OCI-LY7 (cell line): ENCODE measurements around the gene ERICH6. TPM values are rescaled to one million over a fixed set of nuclear protein-coding genes. Genes with fewer than 3 reads are reported as not detected.

Source experiments
- BruUV-seq: library from RNA; stranded (reverse); fragments of 400-500 nt; replicated peaks from 2 replicates; lab custom pipeline; 2021; lab: Mats Ljungman, UMichigan
- CTCF ChIA-PET: fragments of 300-600 bp; sonication (Branson Sonifier 250); formaldehyde crosslinking; loops from one replicate; lab custom pipeline; 2022; ENCODE audit warnings: antibody characterized with exemption; ENCODE audit not compliant: unreplicated experiment; lab: Charles Lee
- POLR2A ChIA-PET: fragments of 300-600 bp; sonication (Branson Sonifier 250); formaldehyde crosslinking; loops from one replicate; lab custom pipeline; 2022; ENCODE audit warnings: antibody characterized with exemption; lab: Charles Lee
- DNase-seq: peaks from one replicate; pipeline ENCODE4 v3.0.0-alpha.2; 2015; ENCODE audit warnings: low spot score
- H2AFZ ChIP-seq: fragments of 200-600 bp; sonication (generic), shearing (Covaris generic); 2 replicates; pipeline ENCODE4 v1.6.1; 2014; ENCODE audit warnings: mild to moderate bottlenecking, antibody characterized with exemption, low read length, moderate library complexity
- H3K27ac ChIP-seq: fragments of 200-600 bp; sonication (generic); 2 replicates; pipeline ENCODE4 v1.5.1; 2014; ENCODE audit warnings: mixed run types, low read depth, mild to moderate bottlenecking, moderate library complexity, low read length, inconsistent platforms; ENCODE audit not compliant: poor library complexity, severe bottlenecking
- H3K36me3 ChIP-seq: fragments of 200-600 bp; sonication (generic); 2 replicates; pipeline ENCODE4 v1.6.1; 2014; ENCODE audit warnings: mild to moderate bottlenecking, antibody characterized with exemption, low read length, moderate library complexity, mixed read lengths; ENCODE audit not compliant: insufficient read depth
- H3K4me1 ChIP-seq: fragments of 200-600 bp; sonication (generic); 2 replicates; pipeline ENCODE4 v1.5.1; 2014; ENCODE audit warnings: mild to moderate bottlenecking, low read length; ENCODE audit not compliant: insufficient read depth, poor library complexity, severe bottlenecking
- H3K4me2 ChIP-seq: fragments of 200-600 bp; sonication (generic); 2 replicates; pipeline ENCODE4 v1.6.1; 2014; ENCODE audit warnings: mild to moderate bottlenecking, low read length
- H3K4me3 ChIP-seq: fragments of 200-600 bp; sonication (generic); 2 replicates; pipeline ENCODE4 v1.5.1; 2014; ENCODE audit warnings: mild to moderate bottlenecking, low read depth, low read length; ENCODE audit not compliant: poor library complexity, severe bottlenecking
- H3K79me2 ChIP-seq: fragments of 200-600 bp; sonication (generic); 2 replicates; pipeline ENCODE4 v1.6.1; 2016; ENCODE audit warnings: low read depth, mild to moderate bottlenecking, low read length, moderate library complexity, mixed read lengths; ENCODE audit not compliant: insufficient read depth
- H3K9me2 ChIP-seq: fragments of 200-600 bp; sonication (generic); 2 replicates; pipeline ENCODE4 v1.6.1; 2016; ENCODE audit warnings: mild to moderate bottlenecking, low read length, mixed read lengths; ENCODE audit not compliant: insufficient read depth
- H3K9me3 ChIP-seq: fragments of 200-600 bp; sonication (generic); 2 replicates; pipeline ENCODE4 v1.6.1; 2014; ENCODE audit warnings: mild to moderate bottlenecking, mixed run types, low read length, mixed read lengths
- H4K20me1 ChIP-seq: fragments of 200-600 bp; sonication (generic); 2 replicates; pipeline ENCODE4 v1.6.1; 2014; ENCODE audit warnings: mild to moderate bottlenecking, antibody characterized with exemption, low read length, moderate library complexity, mixed read lengths; ENCODE audit not compliant: insufficient read depth
- CTCF ChIP-seq: fragments of 200-600 bp; sonication (generic); conservative IDR thresholded peaks from 2 replicates; pipeline ENCODE4 v1.5.1; 2014; ENCODE audit warnings: mild to moderate bottlenecking, antibody characterized with exemption, low read length, moderate library complexity, mixed read lengths
- EZH2phosphoT487 ChIP-seq: fragments of 200-600 bp; sonication (generic); IDR thresholded peaks from 2 replicates; pipeline ENCODE4 v1.6.1; 2018; ENCODE audit warnings: low read depth, borderline replicate concordance, mild to moderate bottlenecking, mixed run types, antibody characterized with exemption, low read length, moderate library complexity, mixed read lengths
- intact Hi-C: fragments of 100-400 bp; cut with micrococcal nuclease; formaldehyde crosslinking; loops from one replicate; pipeline ENCODE4 v1.10.0; 2022; ENCODE audit not compliant: unreplicated experiment
- total RNA-seq, 2 experiments: library from RNA; depleted of rRNA in 1 of 2; stranded (reverse); fragments of >200 nt in 1 of 2; shearing (Covaris generic) in 1 of 2; gene quantifications; 2 replicates each; pipeline ENCODE4 v1.2.3, GENCODE V29; 2014 to 2022

ERICH6 gene
- total RNA-seq, 2 experiments from 2014 or later, result 0.38 to 0.41 TPM

GRCh38 chr3:150721285-150722130, 17.8 kb upstream of the ERICH6 start:
- no peak overlapping the region for H3K27ac ChIP-seq
- no peaks in the 10 kb centered on the region for H3K9me2 ChIP-seq
- intact Hi-C loops, result loop anchor here (1.0 to 10.0 kb wide), 7 partner anchors 41 to 425 kb away; partner anchors contain the start of genes MED12L and SIAH2
- BruUV-seq, result no TSS peak
- peaks cover 11% of the 10 kb centered on the region for H3K4me1 ChIP-seq
- CTCF ChIA-PET, result interaction anchor here (0.6 to 1.4 kb wide), 4 partner anchors 18 to 143 kb away, joined by 3 to 5 read pairs (median 4); partner anchors contain the start of gene ERICH6
- POLR2A ChIA-PET, result interaction anchor here (0.5 to 1.7 kb wide), 5 partner anchors 24 to 544 kb away, joined by 3 read pairs; no protein-coding TSS in a partner anchor
- H3K79me2 ChIP-seq, result no peaks in the 10 kb centered on the region
- 0 out of 2 replicates have a peak overlapping the region, but pooled peaks have one; percentile 1 for H3K4me2 ChIP-seq
- no peaks in the 10 kb centered on the region for H3K9me3 ChIP-seq
- TF ChIP-seq EZH2phosphoT487, result no peak
- peak; percentile 95 for TF ChIP-seq CTCF
- DNase-seq, result peak; percentile 76
- no peaks in the 10 kb centered on the region for H3K36me3 ChIP-seq
- H4K20me1 ChIP-seq, result no peaks in the 10 kb centered on the region
- H2AFZ ChIP-seq, result no peak overlapping the region
- H3K4me3 ChIP-seq, result no peak overlapping the region

- Histone ChIP-seq H3K4me1 (peaks cover 11% of the 10 kb centered on the region), H3K9me3 (no peaks in the 10 kb centered on the region), H3K4me3 (no peak overlapping the region), H3K4me2 (no peak overlapping the region), H2AFZ (no peak overlapping the region), H3K36me3 (no peaks in the 10 kb centered on the region), H3K9me2 (no peaks in the 10 kb centered on the region), H4K20me1 (no peaks in the 10 kb centered on the region), H3K27ac (no peak overlapping the region), H3K79me2 (no peaks in the 10 kb centered on the region)
- BruUV-seq, result no TSS peak
- TF ChIP-seq EZH2phosphoT487 (no peak), CTCF (no peak)
- intact Hi-C loops, result loop anchor here (2.0 to 10.0 kb wide), 4 partner anchors 42 to 367 kb away; partner anchors contain the start of genes MED12L and SIAH2
- CTCF ChIA-PET, result no interaction called here
- DNase-seq, result no peak
- POLR2A ChIA-PET, result no interaction called here
These were observed 16.7 kb upstream of the ERICH6 start for GRCh38 chr3:150720444-150720843.

GRCh38 chr3:150710097-150710496, 6.4 kb upstream of the ERICH6 start:
- POLR2A ChIA-PET, result interaction anchor here (0.6 kb wide), 1 partner anchor 111 kb away, joined by 3 read pairs; no protein-coding TSS in a partner anchor
- intact Hi-C loops, result no loop called here
- CTCF ChIA-PET, result no interaction called here
- H4K20me1 ChIP-seq, result no peaks in the 10 kb centered on the region
- H3K4me1 ChIP-seq, result no peaks in the 10 kb centered on the region
- BruUV-seq, result no TSS peak
- H3K79me2 ChIP-seq, result no peaks in the 10 kb centered on the region
- no peak overlapping the region for H3K4me2 ChIP-seq
- no peak for TF ChIP-seq EZH2phosphoT487
- TF ChIP-seq CTCF, result no peak
- H2AFZ ChIP-seq, result no peak overlapping the region
- no peak overlapping the region for H3K4me3 ChIP-seq
- no peak for DNase-seq
- no peaks in the 10 kb centered on the region for H3K36me3 ChIP-seq
- H3K9me2 ChIP-seq, result no peaks in the 10 kb centered on the region
- no peak overlapping the region for H3K27ac ChIP-seq
- H3K9me3 ChIP-seq, result peaks cover 4% of the 10 kb centered on the region; the same call in 1 of the 2 replicates
